GM21515 (cell line): ENCODE results near the gene MARCHF11.

ENCODE experiments used
- ATAC-seq: cut with Tn5 transposase; IDR thresholded peaks from one replicate; pipeline ENCODE4 v1.9.1; 2021; ENCODE audit not compliant: unreplicated experiment

The MARCHF11 gene

GRCh38 chr5:16061163-16061562, 118.4 kb downstream of the MARCHF11 start:
- no peak for ATAC-seq

DNA sequence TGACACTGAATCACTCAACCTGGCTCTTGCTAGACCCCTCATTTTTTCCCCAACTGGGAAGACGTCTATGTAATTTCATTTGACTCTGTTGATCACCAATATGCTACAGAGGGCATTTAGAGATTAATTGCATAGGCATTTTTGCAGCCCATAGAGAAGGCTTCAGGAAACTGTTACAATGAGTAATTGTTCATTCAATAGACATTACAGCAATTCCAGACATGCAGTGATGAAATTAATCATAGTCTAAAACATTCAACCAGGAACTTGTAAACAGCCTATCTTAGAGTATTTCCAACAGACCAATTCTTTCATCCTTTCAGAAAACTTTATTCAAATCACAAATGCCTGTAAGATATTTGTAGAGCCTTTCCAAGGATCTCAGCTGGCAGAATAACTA, 122.3 kb downstream of the MARCHF11 start:
- no peak for ATAC-seq

- ATAC-seq, result no peak
Observed at GRCh38 chr5:16051246-16051755, 128.3 kb downstream of the MARCHF11 start.

DNA sequence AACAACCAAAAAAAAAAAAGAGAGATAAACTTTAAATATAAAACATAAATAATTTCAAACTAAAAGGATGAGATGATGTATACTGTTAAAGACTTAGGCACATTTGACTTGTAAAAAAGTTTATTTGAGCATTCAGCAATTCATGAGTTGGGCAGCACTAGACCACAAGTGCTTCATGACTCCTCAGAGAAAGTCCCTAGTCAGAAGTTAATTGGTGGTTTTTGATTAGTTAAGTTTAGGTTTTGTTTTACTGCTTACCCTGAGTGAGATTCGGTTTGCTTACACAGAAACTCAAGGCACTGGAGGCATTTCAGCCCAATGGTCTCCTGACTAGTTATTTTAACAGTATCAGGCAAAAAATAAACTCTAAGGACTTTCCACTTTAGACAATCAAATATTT, 129.2 kb downstream of the MARCHF11 start:
- no peak for ATAC-seq

DNA sequence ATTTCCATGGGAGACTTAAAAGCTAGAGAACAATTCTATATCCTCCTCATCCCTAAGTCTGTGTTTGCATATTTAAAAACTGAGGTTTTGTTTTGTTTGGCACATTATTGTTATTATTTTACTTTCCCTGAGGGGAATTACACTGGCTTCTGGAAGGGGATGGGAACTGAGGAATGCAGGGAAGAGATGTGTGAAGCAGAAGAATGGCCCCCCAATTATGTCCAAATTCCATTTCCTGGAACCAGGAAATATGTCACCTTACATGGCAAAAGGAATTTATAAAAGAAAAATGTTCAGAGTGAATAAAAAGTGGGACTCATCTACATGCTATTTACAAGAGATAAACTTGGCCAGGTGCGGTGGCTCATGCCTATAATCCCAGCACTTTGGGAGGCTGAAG, 129.8 kb downstream of the MARCHF11 start:
- no peak for ATAC-seq

GRCh38 chr5:16048132-16048531, 131.5 kb downstream of the MARCHF11 start:
- no peak for ATAC-seq

DNA sequence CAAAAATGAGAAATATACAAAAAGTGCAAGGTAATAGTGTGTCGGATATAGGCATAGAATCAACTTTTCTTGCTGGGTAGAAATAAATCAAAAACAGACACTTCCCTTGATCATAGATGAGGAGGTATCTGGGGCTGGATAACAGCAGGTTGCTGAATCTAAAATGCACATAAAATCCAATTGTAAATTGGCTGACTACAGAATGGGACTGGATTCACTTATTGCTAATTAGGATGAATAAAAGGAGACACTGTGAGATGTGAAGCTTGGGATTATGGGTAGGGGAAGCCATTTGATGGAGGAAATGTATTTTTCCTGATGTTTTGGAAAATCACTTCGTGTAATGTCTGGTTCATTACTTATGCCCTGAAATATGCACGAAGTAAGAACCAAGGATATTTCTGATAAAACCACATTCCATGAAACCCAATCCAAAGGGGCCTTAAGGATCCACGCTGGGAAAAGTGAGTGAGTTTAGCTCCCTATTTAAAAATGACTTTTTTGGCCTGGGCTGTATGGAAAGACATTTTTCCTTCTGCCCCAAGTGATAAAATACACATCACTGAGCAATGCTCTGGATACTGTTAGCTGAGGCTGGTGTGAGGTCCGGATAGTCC, 136.1 kb downstream of the MARCHF11 start:
- ATAC-seq, result no peak

- no peak for ATAC-seq
Observed at GRCh38 chr5:16037121-16037845, 142.3 kb downstream of the MARCHF11 start.

- no peak for ATAC-seq
Observed at GRCh38 chr5:16034319-16035001, 145.1 kb downstream of the MARCHF11 start.

GRCh38 chr5:16033187-16033925, 146.2 kb downstream of the MARCHF11 start:
- no peak for ATAC-seq

GRCh38 chr5:16028708-16029107, 150.9 kb downstream of the MARCHF11 start:
- ATAC-seq, result no peak

DNA sequence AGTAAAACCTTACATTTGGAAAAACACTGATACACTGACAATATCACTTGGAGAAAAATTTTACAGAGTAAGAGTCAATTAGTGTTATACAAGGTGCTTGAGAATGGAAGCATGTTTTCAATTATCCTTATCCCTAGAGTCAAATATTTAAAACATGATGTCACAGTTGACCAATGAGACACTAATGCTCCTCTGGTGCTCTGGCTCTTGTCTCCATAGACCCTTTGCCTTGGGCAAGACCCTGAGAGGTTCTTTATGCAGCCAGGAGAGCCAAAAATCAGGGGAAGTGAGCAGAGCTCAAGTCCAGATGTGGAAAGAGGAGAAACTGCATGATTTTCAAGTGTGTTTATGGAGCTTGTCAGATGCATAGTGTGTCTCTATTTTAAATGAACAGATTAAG, 153.9 kb downstream of the MARCHF11 start:
- ATAC-seq, result no peak

DNA sequence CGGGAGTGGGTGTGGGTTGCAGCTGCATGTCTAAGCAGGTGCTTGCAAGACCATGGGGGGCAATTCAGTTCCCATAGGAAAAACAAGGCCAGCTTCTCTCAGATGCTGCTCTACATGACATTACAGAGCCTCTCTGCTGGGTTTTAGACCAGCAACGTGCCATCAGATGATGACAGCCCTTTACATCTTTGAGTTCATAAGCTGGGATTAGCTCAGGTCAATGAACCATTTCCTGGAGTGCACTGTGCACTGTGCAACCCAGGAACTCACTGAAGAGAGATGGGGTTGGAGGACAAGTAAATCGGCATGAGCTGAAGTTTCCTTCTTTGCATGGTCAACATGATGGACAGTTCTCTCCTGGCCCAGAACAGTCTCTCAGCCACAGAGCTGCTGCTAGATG, 160.6 kb downstream of the MARCHF11 start:
- no peak for ATAC-seq

DNA sequence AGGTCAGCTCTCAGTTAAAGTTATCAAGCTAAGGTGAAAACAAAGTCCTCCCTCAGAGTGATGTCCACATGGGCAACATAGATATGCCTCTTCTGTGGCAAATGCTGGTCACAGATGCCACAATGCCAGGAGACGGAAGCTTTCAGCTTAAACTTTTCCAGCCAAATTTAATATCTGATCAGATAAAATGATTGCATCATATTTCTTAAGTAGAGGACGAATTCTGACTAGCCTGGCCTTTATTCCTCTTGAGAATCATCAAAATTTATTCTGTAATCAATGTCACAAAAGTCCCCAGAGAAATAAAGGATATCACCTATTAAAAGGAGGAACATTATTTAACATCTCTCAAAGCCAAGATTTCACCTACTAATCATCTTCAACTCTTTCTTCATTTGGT, 161.9 kb downstream of the MARCHF11 start:
- ATAC-seq, result no peak
